CD4-positive, CD25-positive, alpha-beta regulatory T cell (primary cell): ENCODE results near the gene CNTN5. TPM values are rescaled to one million over a fixed set of nuclear protein-coding genes. Genes with fewer than 3 reads are reported as not detected.

ENCODE experiments used
- ATAC-seq, 2 donors: fragments of 150-1000 bp; cut with Tn5 transposase; one replicate each; pipeline ENCODE4 v1.10.0; 2021; ENCODE audit warnings: low read depth in 2 of 2, moderate number of reproducible peaks in 2 of 2, moderate library complexity in 1 of 2
- DNase-seq, 3 donors: peaks; one replicate each; pipeline versions ENCODE4 v3.0.0 to v3.0.0-alpha.2; 2012 to 2022; ENCODE audit warnings: mixed read lengths in 1 of 3
- H3K27ac ChIP-seq: one replicate; pipeline ENCODE4 v1.7.0; 2013; ENCODE audit warnings: mild to moderate bottlenecking, low read length; ENCODE audit not compliant: insufficient read depth, poor library complexity, severe bottlenecking
- H3K27me3 ChIP-seq: one replicate; pipeline ENCODE4 v1.7.0; 2013; ENCODE audit warnings: low read length; ENCODE audit not compliant: control insufficient read depth, insufficient read depth
- H3K36me3 ChIP-seq: one replicate; pipeline ENCODE4 v1.7.0; 2013; ENCODE audit warnings: mild to moderate bottlenecking, low read length, moderate library complexity; ENCODE audit not compliant: control insufficient read depth, insufficient read depth
- H3K4me1 ChIP-seq: 2 replicates; pipeline ENCODE4 v1.7.0; 2013; ENCODE audit warnings: mild to moderate bottlenecking, low read length; ENCODE audit not compliant: insufficient read depth, control insufficient read depth, poor library complexity, severe bottlenecking
- H3K4me3 ChIP-seq: one replicate; pipeline ENCODE4 v1.7.0; 2013; ENCODE audit warnings: low read depth, mild to moderate bottlenecking, low read length, moderate library complexity
- H3K9me3 ChIP-seq, 2 experiments: 1 replicate in 1 of 2; 2 replicates in 1 of 2; pipeline ENCODE4 v1.7.0; 2013; ENCODE audit warnings: low read length in 2 of 2, mild to moderate bottlenecking in 1 of 2, moderate library complexity in 1 of 2; ENCODE audit not compliant: control insufficient read depth in 2 of 2
- H3K27ac Mint-ChIP-seq, 3 donors: one replicate each; pipeline ENCODE4 v1.8.0; 2020 to 2022; ENCODE audit warnings: mild to moderate bottlenecking in 3 of 3, mixed read lengths in 3 of 3, moderate library complexity in 2 of 3
- H3K27me3 Mint-ChIP-seq: one replicate; pipeline ENCODE4 v1.8.0; 2022; ENCODE audit warnings: mild to moderate bottlenecking, mixed read lengths
- H3K36me3 Mint-ChIP-seq: one replicate; pipeline ENCODE4 v1.8.0; 2020; ENCODE audit warnings: mixed read lengths
- H3K4me1 Mint-ChIP-seq, 4 donors: one replicate each; pipeline ENCODE4 v1.8.0; 2020 to 2022; ENCODE audit warnings: mixed read lengths in 4 of 4, mild to moderate bottlenecking in 1 of 4
- H3K4me3 Mint-ChIP-seq, 4 donors: one replicate each; pipeline ENCODE4 v1.8.0; 2020 to 2022; ENCODE audit warnings: mild to moderate bottlenecking in 4 of 4, mixed read lengths in 4 of 4, moderate library complexity in 3 of 4
- H3K9me3 Mint-ChIP-seq, 7 donors: one replicate each; pipeline ENCODE4 v1.8.0; 2020 to 2022; ENCODE audit warnings: mixed read lengths in 7 of 7, mild to moderate bottlenecking in 3 of 7, moderate library complexity in 2 of 7
- polyA plus RNA-seq, 4 donors: library from polyadenylated mRNA; unstranded; fragments of 300-500 nt; fragmentation: Illumina TruSeq; gene quantifications; one replicate each; pipeline ENCODE4 v1.2.3, GENCODE V29; 2021
- total RNA-seq: library from RNA; stranded (reverse); gene quantifications from one replicate; pipeline ENCODE4 v1.2.3, GENCODE V29; 2022

Gene CNTN5
- total and polyA plus RNA-seq, 5 donors from 2014 or later, result not detected

GRCh38 chr11:99489581-99489980 is 468.8 kb downstream of the CNTN5 start:
- Mint-ChIP-seq H3K4me3 (no peak overlapping the region), H3K4me1 (no peaks in the 10 kb centered on the region)
- no peaks in the 10 kb centered on the region for H3K27me3 ChIP-seq

GRCh38 chr11:99494065-99494464 is 473.3 kb downstream of the CNTN5 start:
- no peaks in the 10 kb centered on the region for H3K27me3 ChIP-seq
- H3K36me3 Mint-ChIP-seq, result no peaks in the 10 kb centered on the region
- no peak overlapping the region for H3K27ac ChIP-seq

More at GRCh38 chr11:99489581-99489980, 468.8 kb downstream of the CNTN5 start:
- Mint-ChIP-seq H3K9me3 (peaks cover 1 to 15% (median 6%) of the 10 kb centered on the region in 7 donors), H3K36me3 (no peaks in the 10 kb centered on the region), H3K27ac (no peak overlapping the region), H3K27me3 (no peaks in the 10 kb centered on the region)
- Histone ChIP-seq H3K36me3 (no peaks in the 10 kb centered on the region), H3K9me3 (peaks cover 0 to 4% of the 10 kb centered on the region in 2 experiments), H3K4me1 (no peaks in the 10 kb centered on the region), H3K27ac (no peak overlapping the region), H3K4me3 (no peak overlapping the region)
- ATAC-seq (no peak), DNase-seq (no peak)

GRCh38 chr11:99501655-99502054 is 480.9 kb downstream of the CNTN5 start:
- ATAC-seq, result no peak
- no peak for DNase-seq
- H3K4me3 Mint-ChIP-seq, result no peak overlapping the region
- H3K27ac ChIP-seq, result no peak overlapping the region
- no peaks in the 10 kb centered on the region for H3K36me3 ChIP-seq
- no peak overlapping the region for H3K4me3 ChIP-seq
- no peaks in the 10 kb centered on the region for H3K4me1 ChIP-seq
- H3K27me3 ChIP-seq, result no peaks in the 10 kb centered on the region
- H3K9me3 Mint-ChIP-seq, result peaks cover 0 to 25% (median 9%) of the 10 kb centered on the region in 7 donors
- no peak overlapping the region for H3K27ac Mint-ChIP-seq
- peaks cover 3 to 9% of the 10 kb centered on the region in 2 experiments for H3K9me3 ChIP-seq
- H3K36me3 Mint-ChIP-seq, result no peaks in the 10 kb centered on the region
- H3K4me1 Mint-ChIP-seq, result no peaks in the 10 kb centered on the region
- H3K27me3 Mint-ChIP-seq, result no peaks in the 10 kb centered on the region

More at GRCh38 chr11:99494065-99494464, 473.3 kb downstream of the CNTN5 start:
- Mint-ChIP-seq H3K4me3 (no peak overlapping the region), H3K9me3 (peaks cover 0 to 17% (median 8%) of the 10 kb centered on the region in 7 donors), H3K27ac (no peak overlapping the region), H3K27me3 (no peaks in the 10 kb centered on the region), H3K4me1 (no peaks in the 10 kb centered on the region)
- no peaks in the 10 kb centered on the region for H3K36me3 ChIP-seq
- H3K9me3 ChIP-seq, result peaks cover 0 to 4% of the 10 kb centered on the region in 2 experiments
- H3K4me3 ChIP-seq, result no peak overlapping the region
- no peaks in the 10 kb centered on the region for H3K4me1 ChIP-seq
- DNase-seq, result no peak
- ATAC-seq, result no peak

GRCh38 chr11:99505316-99505715 is 484.6 kb downstream of the CNTN5 start:
- H3K4me3 ChIP-seq, result no peak overlapping the region
- no peak overlapping the region for H3K27ac ChIP-seq
- H3K27me3 ChIP-seq, result no peaks in the 10 kb centered on the region
- no peaks in the 10 kb centered on the region for H3K4me1 ChIP-seq
- H3K4me3 Mint-ChIP-seq, result no peak overlapping the region
- no peak overlapping the region for H3K27ac Mint-ChIP-seq
- H3K27me3 Mint-ChIP-seq, result no peaks in the 10 kb centered on the region
- H3K36me3 Mint-ChIP-seq, result no peaks in the 10 kb centered on the region
- DNase-seq (no peak), ATAC-seq (no peak)
- H3K9me3 Mint-ChIP-seq, result peaks cover 0 to 16% (median 6%) of the 10 kb centered on the region in 7 donors
- peaks cover 3 to 9% of the 10 kb centered on the region in 2 experiments for H3K9me3 ChIP-seq
- H3K4me1 Mint-ChIP-seq, result no peaks in the 10 kb centered on the region
- H3K36me3 ChIP-seq, result no peaks in the 10 kb centered on the region

- Histone ChIP-seq H3K27ac (no peak overlapping the region), H3K9me3 (peaks cover 3 to 9% of the 10 kb centered on the region in 2 experiments), H3K4me1 (no peaks in the 10 kb centered on the region), H3K27me3 (no peaks in the 10 kb centered on the region), H3K4me3 (no peak overlapping the region), H3K36me3 (no peaks in the 10 kb centered on the region)
- no peaks in the 10 kb centered on the region for H3K36me3 Mint-ChIP-seq
- no peaks in the 10 kb centered on the region for H3K4me1 Mint-ChIP-seq
- H3K9me3 Mint-ChIP-seq, result peaks cover 0 to 16% (median 6%) of the 10 kb centered on the region in 7 donors
- no peak for DNase-seq
- no peak for ATAC-seq
- H3K27ac Mint-ChIP-seq, result no peak overlapping the region
- no peak overlapping the region for H3K4me3 Mint-ChIP-seq
- H3K27me3 Mint-ChIP-seq, result no peaks in the 10 kb centered on the region
These were observed 485.1 kb downstream of the CNTN5 start for GRCh38 chr11:99505831-99506230.

DNA sequence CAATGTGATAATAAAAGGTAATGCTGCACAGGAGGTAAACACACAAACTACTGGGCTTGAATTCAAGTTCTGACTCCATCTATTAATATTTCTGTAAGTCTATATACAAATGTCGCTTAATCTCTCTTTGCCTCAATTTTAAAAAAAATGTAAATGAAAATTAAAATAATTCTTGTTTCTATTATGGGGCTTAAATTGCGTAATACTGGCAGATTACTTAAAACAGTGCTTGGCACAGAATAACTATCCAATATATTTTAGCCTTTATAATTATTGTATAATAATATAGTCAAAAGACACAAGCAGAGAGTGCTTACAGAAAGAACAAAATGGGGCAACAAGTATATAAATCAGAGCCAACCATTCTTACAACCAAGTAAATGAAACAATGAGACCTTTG is 489.1 kb downstream of the CNTN5 start:
- DNase-seq, result no peak

DNA sequence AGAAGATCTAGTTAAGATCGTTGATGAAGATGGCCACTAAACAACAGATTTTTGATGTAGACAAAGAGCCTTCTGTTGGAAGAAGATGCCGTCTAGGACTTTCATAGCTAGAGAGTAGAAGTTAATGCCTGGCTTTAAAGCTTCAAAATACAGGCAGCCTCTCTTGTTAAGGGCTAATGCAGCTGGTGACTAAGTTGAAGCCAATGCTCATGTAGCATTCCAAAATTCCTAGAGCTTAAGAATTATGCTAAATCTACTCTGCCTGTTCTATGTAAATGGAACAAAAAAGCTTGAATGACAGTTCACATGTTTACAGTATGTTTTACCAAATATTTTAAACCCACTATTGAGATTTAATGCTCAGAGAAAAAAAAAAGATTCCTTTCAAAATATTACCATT is 492.6 kb downstream of the CNTN5 start:
- Mint-ChIP-seq H3K4me3 (no peak overlapping the region), H3K27ac (no peak overlapping the region), H3K9me3 (peaks cover 0 to 18% (median 4%) of the 10 kb centered on the region in 7 donors), H3K27me3 (no peaks in the 10 kb centered on the region), H3K4me1 (no peaks in the 10 kb centered on the region), H3K36me3 (no peaks in the 10 kb centered on the region)
- no peak for ATAC-seq
- no peaks in the 10 kb centered on the region for H3K36me3 ChIP-seq
- H3K9me3 ChIP-seq, result peaks cover 0 to 5% of the 10 kb centered on the region in 2 experiments
- no peak for DNase-seq
- H3K27me3 ChIP-seq, result no peaks in the 10 kb centered on the region
- no peak overlapping the region for H3K27ac ChIP-seq
- H3K4me3 ChIP-seq, result no peak overlapping the region
- H3K4me1 ChIP-seq, result no peaks in the 10 kb centered on the region

More for the DNA sequence above, 489.1 kb downstream of the CNTN5 start:
- H3K36me3 ChIP-seq, result no peaks in the 10 kb centered on the region
- Mint-ChIP-seq H3K27me3 (no peaks in the 10 kb centered on the region), H3K4me3 (no peak overlapping the region), H3K27ac (no peak overlapping the region), H3K36me3 (no peaks in the 10 kb centered on the region), H3K4me1 (no peaks in the 10 kb centered on the region), H3K9me3 (peaks cover 0 to 18% (median 5%) of the 10 kb centered on the region in 7 donors)
- no peak for ATAC-seq
- no peaks in the 10 kb centered on the region for H3K4me1 ChIP-seq
- H3K27me3 ChIP-seq, result no peaks in the 10 kb centered on the region
- no peak overlapping the region for H3K27ac ChIP-seq
- peaks cover 0 to 3% of the 10 kb centered on the region in 2 experiments for H3K9me3 ChIP-seq
- H3K4me3 ChIP-seq, result no peak overlapping the region

- ATAC-seq, result no peak
- Mint-ChIP-seq H3K4me1 (no peaks in the 10 kb centered on the region), H3K9me3 (peaks cover 0 to 15% (median 5%) of the 10 kb centered on the region in 7 donors), H3K27me3 (no peaks in the 10 kb centered on the region), H3K36me3 (no peaks in the 10 kb centered on the region), H3K27ac (no peak overlapping the region), H3K4me3 (no peak overlapping the region)
- H3K27me3 ChIP-seq, result no peaks in the 10 kb centered on the region
- no peak for DNase-seq
- no peak overlapping the region for H3K4me3 ChIP-seq
- H3K27ac ChIP-seq, result no peak overlapping the region
- H3K9me3 ChIP-seq, result peaks cover 0 to 2% of the 10 kb centered on the region in 2 experiments
- H3K36me3 ChIP-seq, result no peaks in the 10 kb centered on the region
- H3K4me1 ChIP-seq, result no peaks in the 10 kb centered on the region
These were observed 498.3 kb downstream of the CNTN5 start for GRCh38 chr11:99519095-99519494.
